GM12874 (cell line): ENCODE measurements around the gene CACNB2.

Source experiments
- TF ChIP-seq, protein P1 (sequence below): IDR thresholded peaks from 2 replicates; pipeline ENCODE4 v1.5.1; 2011; ENCODE audit warnings: low read depth, mild to moderate bottlenecking, control low read depth, low read length, moderate library complexity; ENCODE audit not compliant: insufficient read depth

Gene CACNB2

DNA sequence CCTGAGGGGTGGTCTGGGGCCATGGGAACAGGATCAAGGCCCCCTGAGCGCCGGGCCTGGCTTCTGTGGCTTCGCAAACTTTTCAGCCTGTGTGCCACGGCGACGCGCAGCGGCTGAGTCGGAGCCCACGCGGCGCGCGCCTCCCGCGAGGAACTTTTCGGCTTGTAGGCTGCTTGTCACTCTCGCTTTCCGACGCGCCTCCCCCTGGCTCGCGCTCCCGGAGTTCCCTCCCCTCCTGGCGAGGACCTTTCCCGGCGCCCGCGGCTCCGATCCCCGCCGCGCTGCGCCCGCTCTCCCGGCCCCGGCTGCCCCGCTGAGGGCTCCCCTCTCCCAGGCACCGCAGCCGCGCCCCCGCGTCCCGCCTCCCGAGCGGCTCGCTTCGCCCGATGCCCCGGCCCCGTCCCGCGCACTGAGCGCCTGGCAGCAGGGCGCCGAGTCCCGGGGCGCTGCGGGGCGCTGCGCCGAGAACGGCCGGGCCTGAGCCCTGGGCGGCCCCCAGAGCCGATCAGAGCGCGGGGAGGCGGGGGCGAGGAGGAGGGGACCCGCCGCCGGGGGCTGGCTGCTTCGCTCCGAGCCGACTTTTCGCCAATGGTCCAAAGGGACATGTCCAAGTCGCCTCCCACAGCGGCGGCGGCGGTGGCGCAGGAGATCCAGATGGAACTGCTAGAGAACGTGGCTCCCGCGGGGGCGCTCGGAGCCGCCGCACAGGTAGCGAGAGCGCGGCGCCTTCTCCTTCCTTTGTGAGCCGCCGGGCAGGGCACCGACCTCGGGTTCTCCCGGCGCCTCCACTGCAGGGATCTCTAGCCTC lies at the start of gene CACNB2:
TSS of gene CACNB2 (plus strand) at position 276 of the 808 bp plus-strand sequence.
- TF ChIP-seq, protein P1, sequence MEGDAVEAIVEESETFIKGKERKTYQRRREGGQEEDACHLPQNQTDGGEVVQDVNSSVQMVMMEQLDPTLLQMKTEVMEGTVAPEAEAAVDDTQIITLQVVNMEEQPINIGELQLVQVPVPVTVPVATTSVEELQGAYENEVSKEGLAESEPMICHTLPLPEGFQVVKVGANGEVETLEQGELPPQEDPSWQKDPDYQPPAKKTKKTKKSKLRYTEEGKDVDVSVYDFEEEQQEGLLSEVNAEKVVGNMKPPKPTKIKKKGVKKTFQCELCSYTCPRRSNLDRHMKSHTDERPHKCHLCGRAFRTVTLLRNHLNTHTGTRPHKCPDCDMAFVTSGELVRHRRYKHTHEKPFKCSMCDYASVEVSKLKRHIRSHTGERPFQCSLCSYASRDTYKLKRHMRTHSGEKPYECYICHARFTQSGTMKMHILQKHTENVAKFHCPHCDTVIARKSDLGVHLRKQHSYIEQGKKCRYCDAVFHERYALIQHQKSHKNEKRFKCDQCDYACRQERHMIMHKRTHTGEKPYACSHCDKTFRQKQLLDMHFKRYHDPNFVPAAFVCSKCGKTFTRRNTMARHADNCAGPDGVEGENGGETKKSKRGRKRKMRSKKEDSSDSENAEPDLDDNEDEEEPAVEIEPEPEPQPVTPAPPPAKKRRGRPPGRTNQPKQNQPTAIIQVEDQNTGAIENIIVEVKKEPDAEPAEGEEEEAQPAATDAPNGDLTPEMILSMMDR: no peak

DNA sequence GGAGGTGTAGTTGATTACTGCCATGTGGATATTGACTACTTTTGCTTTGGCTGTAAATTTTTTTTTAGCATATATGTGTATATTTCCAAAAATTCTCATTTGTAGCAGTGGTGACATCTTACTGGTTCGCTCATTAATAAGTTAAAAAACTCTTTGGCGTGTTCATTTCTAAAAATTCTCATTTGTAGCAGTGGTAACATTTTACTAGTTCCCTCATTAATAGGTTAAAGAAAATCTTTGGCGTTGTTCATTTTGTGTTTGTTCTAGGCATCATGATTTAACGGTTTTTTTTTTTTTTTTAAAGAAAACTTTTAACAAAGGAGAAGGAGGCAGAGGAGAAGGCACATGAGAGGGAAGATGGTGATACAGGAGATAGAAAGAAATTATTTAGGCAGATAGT lies 45.9 kb upstream of the CACNB2 start:
- TF ChIP-seq, protein P1: no peak

DNA sequence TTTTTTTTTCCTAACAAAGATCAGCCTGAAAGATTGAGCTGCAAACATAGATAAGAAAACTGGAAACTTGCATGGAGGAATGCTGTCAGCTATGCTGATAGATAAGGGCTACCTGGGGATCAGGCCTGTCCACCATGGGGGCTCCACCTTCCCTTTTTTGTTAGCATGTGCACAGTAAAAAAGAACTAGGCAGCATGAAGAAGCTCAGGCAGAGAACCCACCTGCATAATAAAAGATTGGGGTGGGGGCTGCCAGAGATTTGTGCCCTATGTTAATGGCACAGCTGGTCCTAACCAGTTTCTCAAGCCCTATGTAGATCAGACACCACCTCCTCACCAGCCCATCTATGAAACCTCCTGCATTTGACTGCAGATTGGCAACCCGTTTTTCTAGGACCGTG lies 45.4 kb upstream of the CACNB2 start:
- TF ChIP-seq, protein P1: no peak

DNA sequence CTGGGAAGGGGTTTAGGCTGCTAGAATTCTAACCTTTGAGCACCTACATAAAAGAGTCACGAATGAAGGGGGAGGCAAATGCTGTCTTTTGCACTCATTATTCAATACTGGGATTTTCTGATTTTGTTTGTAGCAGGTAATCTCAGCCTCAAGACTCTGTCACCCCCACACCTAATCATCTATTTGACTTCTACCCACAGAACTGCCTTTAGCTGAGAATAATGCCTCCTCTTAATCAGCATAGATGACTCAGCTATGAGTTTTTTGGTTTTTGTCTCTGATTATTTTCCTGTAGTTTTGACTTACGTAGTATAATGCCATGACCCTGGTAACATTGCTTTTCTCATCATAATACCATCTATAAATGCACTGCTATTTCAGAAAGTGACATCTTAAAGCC lies 42.7 kb upstream of the CACNB2 start:
- TF ChIP-seq, protein P1: no peak

DNA sequence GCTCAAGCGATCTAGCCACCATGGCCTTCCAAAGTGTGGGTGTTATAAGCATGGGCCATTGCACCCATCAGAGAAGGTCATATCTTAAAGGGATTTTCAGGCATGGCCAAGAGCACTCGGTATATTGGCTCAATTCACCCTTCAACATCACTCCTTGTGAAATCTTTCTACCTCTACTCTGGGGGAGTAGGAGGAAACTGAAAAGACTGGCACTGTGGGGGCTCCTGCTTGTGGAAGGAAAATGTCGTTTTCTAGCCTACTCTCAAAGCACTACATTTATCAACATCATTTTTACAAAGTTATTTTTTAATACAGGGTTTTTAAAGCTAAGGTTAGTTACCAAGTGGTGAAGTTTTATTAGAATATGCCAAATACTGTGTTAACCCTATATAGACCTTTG lies 42.0 kb upstream of the CACNB2 start:
- TF ChIP-seq, protein P1: no peak

DNA sequence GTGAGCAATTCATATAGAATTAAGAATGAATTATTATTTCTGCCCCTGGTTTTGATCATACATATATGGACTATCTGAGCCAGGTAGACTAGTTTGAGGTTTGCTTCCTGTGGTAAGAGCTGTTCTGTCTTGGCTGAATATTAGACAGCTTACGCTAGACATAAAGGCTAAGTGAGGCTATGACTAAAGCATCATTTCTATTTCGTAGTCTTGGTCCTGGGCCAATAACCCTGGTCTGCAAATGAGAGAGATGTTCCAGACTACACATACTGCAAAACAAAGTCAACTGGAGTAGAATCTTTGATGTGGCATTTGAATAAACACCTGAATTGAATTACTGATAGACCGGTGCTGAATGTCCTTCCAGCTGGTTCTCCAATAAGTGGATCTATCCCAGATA lies 40.8 kb upstream of the CACNB2 start:
- TF ChIP-seq, protein P1: no peak

DNA sequence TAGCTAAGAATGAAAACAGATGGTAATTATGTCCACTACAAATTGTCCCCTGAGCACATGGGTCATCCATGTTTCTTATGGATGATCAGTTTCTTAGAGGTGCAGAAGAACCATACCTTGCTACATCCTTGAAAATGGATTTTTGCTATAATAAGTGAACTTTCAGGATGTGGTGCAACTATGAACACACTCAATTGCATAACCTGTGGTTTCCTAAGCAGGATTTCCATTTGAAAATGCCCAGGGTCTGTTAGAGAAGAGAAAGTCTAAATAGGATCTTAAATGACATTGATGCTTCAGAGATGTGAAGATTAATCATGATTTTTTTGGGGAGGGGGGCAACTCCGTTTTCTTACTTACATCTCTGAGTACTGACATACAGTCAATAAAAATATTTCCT lies 39.6 kb upstream of the CACNB2 start:
- TF ChIP-seq, protein P1: no peak

DNA sequence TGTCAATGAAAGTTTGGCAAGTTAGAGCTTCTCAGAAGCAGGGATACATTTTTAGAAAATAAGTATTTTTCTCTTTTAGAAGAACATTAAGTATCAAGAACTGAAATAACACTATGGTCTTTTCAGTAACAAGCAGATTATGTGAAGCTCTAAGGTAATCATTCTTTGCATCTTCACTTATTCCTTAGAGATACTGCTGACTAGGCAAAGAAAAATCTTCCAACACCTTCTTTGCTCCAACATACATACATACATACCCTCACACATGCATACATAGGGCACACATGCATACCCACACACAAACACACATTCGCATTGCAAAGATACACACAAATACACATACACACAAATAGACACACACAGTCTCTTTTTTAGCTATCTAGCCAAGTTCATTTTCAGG lies 37.8 kb upstream of the CACNB2 start:
- TF ChIP-seq, protein P1: no peak
